WTC11 (cell line): ENCODE results near the gene CCNJL.

Source experiments
- ELF4 ChIP-seq: sonication (generic); formaldehyde crosslinking; IDR thresholded peaks from 2 replicates; pipeline ENCODE4 v1.8.1; 2022; ENCODE audit warnings: low read depth, mild to moderate bottlenecking, moderate library complexity, missing genetic modification reagents
- ESRRA ChIP-seq: sonication (generic); formaldehyde crosslinking; IDR thresholded peaks from 2 replicates; pipeline ENCODE4 v1.8.1; 2022; ENCODE audit warnings: mild to moderate bottlenecking, missing genetic modification reagents, borderline replicate concordance
- FOXJ3 ChIP-seq: sonication (generic); formaldehyde crosslinking; IDR thresholded peaks from 2 replicates; pipeline ENCODE4 v1.9.0; 2021; ENCODE audit warnings: missing genetic modification reagents, mild to moderate bottlenecking, borderline replicate concordance
- JUN ChIP-seq: sonication (generic); formaldehyde crosslinking; IDR thresholded peaks from 2 replicates; pipeline ENCODE4 v1.8.0; 2023; ENCODE audit warnings: mild to moderate bottlenecking, missing genetic modification reagents
- RELA ChIP-seq: sonication (generic); formaldehyde crosslinking; IDR thresholded peaks from 2 replicates; pipeline ENCODE4 v1.8.1; 2022; ENCODE audit warnings: missing genetic modification reagents, mild to moderate bottlenecking, borderline replicate concordance
- TEAD4 ChIP-seq: sonication (generic); formaldehyde crosslinking; IDR thresholded peaks from 2 replicates; pipeline ENCODE4 v1.8.0; 2022; ENCODE audit warnings: mild to moderate bottlenecking, missing genetic modification reagents
- USF2 ChIP-seq: sonication (generic); formaldehyde crosslinking; IDR thresholded peaks from 2 replicates; pipeline ENCODE4 v1.8.1; 2023; ENCODE audit warnings: mild to moderate bottlenecking, missing genetic modification reagents, moderate library complexity
- ZNF317 ChIP-seq: sonication (generic); formaldehyde crosslinking; IDR thresholded peaks from 2 replicates; pipeline ENCODE4 v1.8.1; 2023; ENCODE audit warnings: low read depth, mild to moderate bottlenecking, moderate library complexity, missing genetic modification reagents, borderline replicate concordance
- TF ChIP-seq, protein P1 (sequence below): fragments of 200-600 bp; IDR thresholded peaks from 2 replicates; pipeline ENCODE4 v1.8.0; 2022; ENCODE audit warnings: antibody characterized with exemption
- TF ChIP-seq, protein P2 (sequence below): sonication (generic); formaldehyde crosslinking; IDR thresholded peaks from 2 replicates; pipeline ENCODE4 v1.8.1; 2023; ENCODE audit warnings: mild to moderate bottlenecking, missing genetic modification reagents
- TF ChIP-seq, protein P3 (sequence below): sonication (generic); formaldehyde crosslinking; IDR thresholded peaks from 2 replicates; pipeline ENCODE4 v1.8.1; 2023; ENCODE audit warnings: mild to moderate bottlenecking, missing genetic modification reagents, borderline replicate concordance

DNA sequence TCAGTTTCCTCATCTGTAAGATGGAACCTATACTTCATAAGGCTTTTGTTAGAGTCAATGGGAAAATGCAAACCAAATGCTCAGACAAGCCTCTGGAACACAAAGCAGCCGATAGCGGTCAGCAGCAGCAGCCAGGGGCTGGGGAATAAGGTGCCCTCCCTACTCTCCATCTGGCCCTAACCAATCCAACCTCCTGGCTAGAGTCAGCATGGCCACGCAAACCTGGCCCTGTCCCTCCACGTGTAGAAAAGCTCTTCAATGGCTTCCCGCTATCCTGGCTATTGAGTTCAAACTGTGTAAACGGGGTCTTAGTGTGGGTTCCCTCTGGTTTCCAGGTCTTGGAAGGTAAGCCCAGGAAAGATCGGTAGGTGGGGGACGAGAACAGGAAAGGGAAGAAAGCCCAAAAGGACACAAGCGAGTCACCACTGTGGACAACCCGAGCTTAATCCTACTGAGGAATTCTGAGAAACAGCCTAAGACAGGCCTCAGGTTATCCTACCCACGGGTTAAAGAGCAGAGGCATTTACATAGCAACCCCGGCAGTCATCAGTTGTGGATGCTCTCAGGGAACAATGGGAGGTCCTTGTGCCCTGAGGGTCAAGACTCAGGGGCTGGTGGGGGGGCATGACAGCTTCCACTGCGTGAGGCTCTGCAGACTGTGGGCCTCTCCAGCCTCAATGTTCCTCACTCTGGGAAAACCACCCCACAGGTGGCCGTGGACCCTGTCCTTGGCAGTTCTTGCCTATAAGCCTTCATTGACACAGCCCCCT lies 52.2 kb downstream of the CCNJL start:
- TF ChIP-seq, protein P1, sequence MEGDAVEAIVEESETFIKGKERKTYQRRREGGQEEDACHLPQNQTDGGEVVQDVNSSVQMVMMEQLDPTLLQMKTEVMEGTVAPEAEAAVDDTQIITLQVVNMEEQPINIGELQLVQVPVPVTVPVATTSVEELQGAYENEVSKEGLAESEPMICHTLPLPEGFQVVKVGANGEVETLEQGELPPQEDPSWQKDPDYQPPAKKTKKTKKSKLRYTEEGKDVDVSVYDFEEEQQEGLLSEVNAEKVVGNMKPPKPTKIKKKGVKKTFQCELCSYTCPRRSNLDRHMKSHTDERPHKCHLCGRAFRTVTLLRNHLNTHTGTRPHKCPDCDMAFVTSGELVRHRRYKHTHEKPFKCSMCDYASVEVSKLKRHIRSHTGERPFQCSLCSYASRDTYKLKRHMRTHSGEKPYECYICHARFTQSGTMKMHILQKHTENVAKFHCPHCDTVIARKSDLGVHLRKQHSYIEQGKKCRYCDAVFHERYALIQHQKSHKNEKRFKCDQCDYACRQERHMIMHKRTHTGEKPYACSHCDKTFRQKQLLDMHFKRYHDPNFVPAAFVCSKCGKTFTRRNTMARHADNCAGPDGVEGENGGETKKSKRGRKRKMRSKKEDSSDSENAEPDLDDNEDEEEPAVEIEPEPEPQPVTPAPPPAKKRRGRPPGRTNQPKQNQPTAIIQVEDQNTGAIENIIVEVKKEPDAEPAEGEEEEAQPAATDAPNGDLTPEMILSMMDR, result no peak
- TF ChIP-seq USF2 (CRISPR knock-in tag) (no peak), TEAD4 (CRISPR knock-in tag) (no peak), RELA (CRISPR knock-in tag) (no peak), ZNF317 (CRISPR knock-in tag) (no peak), JUN (CRISPR knock-in tag) (no peak), FOXJ3 (CRISPR knock-in tag) (no peak), ESRRA (no peak), ELF4 (CRISPR knock-in tag) (no peak)
- TF ChIP-seq, protein P2, sequence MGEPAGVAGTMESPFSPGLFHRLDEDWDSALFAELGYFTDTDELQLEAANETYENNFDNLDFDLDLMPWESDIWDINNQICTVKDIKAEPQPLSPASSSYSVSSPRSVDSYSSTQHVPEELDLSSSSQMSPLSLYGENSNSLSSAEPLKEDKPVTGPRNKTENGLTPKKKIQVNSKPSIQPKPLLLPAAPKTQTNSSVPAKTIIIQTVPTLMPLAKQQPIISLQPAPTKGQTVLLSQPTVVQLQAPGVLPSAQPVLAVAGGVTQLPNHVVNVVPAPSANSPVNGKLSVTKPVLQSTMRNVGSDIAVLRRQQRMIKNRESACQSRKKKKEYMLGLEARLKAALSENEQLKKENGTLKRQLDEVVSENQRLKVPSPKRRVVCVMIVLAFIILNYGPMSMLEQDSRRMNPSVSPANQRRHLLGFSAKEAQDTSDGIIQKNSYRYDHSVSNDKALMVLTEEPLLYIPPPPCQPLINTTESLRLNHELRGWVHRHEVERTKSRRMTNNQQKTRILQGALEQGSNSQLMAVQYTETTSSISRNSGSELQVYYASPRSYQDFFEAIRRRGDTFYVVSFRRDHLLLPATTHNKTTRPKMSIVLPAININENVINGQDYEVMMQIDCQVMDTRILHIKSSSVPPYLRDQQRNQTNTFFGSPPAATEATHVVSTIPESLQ (CRISPR knock-in tag), result no peak
- TF ChIP-seq, protein P3, sequence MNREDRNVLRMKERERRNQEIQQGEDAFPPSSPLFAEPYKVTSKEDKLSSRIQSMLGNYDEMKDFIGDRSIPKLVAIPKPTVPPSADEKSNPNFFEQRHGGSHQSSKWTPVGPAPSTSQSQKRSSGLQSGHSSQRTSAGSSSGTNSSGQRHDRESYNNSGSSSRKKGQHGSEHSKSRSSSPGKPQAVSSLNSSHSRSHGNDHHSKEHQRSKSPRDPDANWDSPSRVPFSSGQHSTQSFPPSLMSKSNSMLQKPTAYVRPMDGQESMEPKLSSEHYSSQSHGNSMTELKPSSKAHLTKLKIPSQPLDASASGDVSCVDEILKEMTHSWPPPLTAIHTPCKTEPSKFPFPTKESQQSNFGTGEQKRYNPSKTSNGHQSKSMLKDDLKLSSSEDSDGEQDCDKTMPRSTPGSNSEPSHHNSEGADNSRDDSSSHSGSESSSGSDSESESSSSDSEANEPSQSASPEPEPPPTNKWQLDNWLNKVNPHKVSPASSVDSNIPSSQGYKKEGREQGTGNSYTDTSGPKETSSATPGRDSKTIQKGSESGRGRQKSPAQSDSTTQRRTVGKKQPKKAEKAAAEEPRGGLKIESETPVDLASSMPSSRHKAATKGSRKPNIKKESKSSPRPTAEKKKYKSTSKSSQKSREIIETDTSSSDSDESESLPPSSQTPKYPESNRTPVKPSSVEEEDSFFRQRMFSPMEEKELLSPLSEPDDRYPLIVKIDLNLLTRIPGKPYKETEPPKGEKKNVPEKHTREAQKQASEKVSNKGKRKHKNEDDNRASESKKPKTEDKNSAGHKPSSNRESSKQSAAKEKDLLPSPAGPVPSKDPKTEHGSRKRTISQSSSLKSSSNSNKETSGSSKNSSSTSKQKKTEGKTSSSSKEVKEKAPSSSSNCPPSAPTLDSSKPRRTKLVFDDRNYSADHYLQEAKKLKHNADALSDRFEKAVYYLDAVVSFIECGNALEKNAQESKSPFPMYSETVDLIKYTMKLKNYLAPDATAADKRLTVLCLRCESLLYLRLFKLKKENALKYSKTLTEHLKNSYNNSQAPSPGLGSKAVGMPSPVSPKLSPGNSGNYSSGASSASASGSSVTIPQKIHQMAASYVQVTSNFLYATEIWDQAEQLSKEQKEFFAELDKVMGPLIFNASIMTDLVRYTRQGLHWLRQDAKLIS (CRISPR knock-in tag), result no peak
